Suprapubic skin (tissue), 4 donors: ENCODE data around the gene PRSS36.

ENCODE experiments used
- EP300 ChIP-seq: sonication (generic); formaldehyde crosslinking; IDR thresholded peaks from one replicate; pipeline ENCODE4 v1.6.1; 2017; ENCODE audit warnings: antibody characterized with exemption
- POLR2A ChIP-seq, 2 donors: fragments of 450-650 bp; IDR thresholded peaks; one replicate each; pipeline ENCODE4 v1.6.1; 2017; ENCODE audit warnings: antibody characterized with exemption in 2 of 2, mild to moderate bottlenecking in 2 of 2, moderate library complexity in 2 of 2
- POLR2AphosphoS5 ChIP-seq, 3 donors: sonication (generic); formaldehyde crosslinking; IDR thresholded peaks; one replicate each; pipeline ENCODE4 v1.6.1; 2017; ENCODE audit warnings: antibody characterized with exemption in 3 of 3
- TF ChIP-seq, protein P1 (sequence below), 2 donors: fragments of 200-600 bp in 1 of 2; fragments of 450-650 bp in 1 of 2; sonication (generic) in 1 of 2; IDR thresholded peaks; one replicate each; pipeline ENCODE4 v1.5.1; 2016 to 2019; ENCODE audit warnings: antibody characterized with exemption in 2 of 2, mild to moderate bottlenecking in 1 of 2, moderate library complexity in 1 of 2

DNA sequence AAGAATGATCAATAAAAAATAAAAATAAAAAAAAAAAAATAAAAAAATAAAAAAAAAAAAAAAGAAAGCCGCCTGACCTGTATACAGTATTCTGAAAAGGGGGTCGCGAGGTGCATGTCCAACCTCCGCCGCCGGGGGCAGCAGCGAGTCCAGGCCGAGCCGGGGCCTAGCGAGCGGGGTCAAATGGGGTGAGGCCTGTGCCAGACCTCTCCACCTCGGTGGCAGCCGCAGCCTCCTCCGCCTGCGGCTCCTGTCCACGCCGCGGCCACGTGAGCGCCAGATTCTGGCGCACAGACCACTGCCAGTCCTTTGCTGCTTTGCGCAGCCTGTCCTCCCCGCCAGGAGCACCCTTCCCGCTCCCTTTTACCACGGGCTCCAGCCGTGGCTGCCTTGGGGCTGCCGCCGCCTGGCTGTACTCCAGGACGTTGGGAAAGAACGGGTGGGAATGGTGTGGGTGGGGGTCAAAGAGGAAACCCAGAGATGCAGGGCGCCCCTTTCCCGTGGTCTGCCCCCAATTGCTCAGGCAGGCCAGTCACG is 44.1 kb downstream of the PRSS36 start:
- TF ChIP-seq, protein P1, sequence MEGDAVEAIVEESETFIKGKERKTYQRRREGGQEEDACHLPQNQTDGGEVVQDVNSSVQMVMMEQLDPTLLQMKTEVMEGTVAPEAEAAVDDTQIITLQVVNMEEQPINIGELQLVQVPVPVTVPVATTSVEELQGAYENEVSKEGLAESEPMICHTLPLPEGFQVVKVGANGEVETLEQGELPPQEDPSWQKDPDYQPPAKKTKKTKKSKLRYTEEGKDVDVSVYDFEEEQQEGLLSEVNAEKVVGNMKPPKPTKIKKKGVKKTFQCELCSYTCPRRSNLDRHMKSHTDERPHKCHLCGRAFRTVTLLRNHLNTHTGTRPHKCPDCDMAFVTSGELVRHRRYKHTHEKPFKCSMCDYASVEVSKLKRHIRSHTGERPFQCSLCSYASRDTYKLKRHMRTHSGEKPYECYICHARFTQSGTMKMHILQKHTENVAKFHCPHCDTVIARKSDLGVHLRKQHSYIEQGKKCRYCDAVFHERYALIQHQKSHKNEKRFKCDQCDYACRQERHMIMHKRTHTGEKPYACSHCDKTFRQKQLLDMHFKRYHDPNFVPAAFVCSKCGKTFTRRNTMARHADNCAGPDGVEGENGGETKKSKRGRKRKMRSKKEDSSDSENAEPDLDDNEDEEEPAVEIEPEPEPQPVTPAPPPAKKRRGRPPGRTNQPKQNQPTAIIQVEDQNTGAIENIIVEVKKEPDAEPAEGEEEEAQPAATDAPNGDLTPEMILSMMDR (IDR thresholded peaks at IDR 0.05), result peak; percentile 67 to 84
- no peak for TF ChIP-seq POLR2A (IDR thresholded peaks at IDR 0.05)
- peak in 2 of 3 donors; percentile 57 to 61 for TF ChIP-seq POLR2AphosphoS5 (IDR thresholded peaks at IDR 0.05)
- no peak for TF ChIP-seq EP300
